HG02642 (cell line): ENCODE measurements around the gene PCAT6.

ENCODE experiments used
- ATAC-seq: cut with Tn5 transposase; IDR thresholded peaks from one replicate; pipeline ENCODE4 v1.9.1; 2021; ENCODE audit warnings: mild to moderate bottlenecking; ENCODE audit not compliant: unreplicated experiment, poor library complexity

PCAT6 gene

GRCh38 chr1:202844259-202844658, 33.5 kb downstream of the PCAT6 start:
- no peak for ATAC-seq

DNA sequence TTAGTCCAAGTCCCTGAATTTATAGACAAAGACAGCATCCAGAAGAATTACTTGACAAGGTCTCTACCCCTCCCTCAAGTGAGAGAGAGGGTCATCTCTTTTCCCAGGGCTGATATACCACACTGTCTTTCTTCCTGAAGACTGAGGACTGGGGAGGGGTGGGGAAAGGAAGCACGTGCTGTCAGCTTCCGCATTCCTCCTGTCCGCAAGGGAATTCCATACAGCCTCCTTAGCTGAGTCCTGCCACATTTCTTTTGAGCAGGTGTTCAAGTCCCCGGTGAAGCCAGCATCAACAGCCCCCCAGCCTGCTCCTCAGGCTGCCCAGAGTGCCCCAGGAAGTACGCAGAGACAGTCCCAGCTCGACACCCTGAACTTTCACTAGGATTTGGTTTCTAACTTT, 34.2 kb downstream of the PCAT6 start:
- no peak for ATAC-seq

DNA sequence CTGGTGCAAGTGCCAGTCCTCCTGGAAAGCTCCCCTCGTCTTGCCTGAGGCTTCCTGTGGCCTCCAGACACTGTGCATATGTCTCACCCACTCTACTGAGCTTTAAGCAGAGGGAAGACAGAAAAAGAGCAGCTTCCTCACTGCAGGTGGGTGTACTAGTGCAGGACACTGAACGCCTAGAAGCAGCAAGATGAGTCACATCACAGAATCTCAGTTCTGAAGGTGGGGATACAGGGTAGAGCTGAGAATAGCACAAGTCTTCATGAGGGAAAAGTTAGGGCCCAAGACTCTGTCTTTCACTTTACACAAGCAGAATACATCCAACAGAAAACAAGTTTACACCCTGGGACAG, 37.4 kb downstream of the PCAT6 start:
- ATAC-seq, result peak; percentile 71

DNA sequence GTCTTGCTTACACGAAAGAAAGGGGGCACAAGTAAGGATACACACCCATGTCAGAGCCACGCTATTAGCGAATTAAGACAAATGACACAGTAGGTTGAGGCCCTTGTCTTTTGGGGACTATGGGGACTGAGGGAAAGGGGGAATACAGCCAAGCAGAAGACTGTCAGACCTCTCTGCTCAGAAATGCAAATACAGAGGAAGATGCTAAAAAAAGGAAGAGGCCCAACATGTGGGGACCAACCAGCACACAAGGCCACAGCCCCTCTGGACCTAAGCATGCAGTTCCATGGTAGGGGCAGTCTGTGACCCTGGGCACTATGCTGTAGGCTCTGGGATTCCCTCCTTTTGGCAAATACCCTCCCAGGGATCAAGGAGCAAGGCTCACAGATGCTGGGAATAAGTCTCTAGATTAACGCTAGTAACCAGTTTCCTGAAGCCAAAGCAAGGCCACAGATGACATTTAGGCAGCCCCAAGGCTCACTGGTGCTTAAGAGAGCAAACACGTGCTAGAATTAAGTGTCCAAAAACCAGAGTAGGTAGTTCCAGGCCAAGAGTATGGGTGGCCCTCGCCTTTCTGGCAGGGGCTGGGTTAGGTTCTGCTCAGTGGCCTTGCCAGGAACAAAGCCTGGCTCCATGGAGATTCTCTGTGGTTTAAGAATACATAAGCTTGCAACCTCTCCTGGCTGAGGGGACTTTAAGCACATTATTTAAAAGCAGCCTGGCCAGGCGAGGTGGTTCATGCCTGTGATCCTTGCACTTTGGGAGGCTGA, 40.0 kb downstream of the PCAT6 start:
- no peak for ATAC-seq

- ATAC-seq, result no peak
These were observed 41.6 kb downstream of the PCAT6 start for GRCh38 chr1:202852163-202852904.

DNA sequence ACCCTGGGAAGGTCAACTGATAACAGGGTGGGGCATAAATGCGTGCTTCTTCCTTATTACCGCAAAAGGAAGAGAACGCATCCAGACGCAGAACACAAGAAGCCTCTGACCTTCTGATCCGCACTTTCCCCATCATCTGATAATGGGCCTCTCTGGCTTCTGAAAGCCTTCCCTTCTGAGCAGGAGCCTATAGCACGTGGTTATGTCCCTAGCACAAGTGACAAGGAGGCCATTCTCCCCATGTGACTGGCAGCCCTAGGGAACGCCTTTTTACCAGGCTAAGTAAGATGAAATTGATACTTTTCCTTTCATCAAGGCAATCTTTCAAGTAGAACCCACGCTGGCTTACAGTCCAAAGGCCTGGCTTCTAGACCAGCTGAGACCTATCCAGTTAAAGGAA, 44.0 kb downstream of the PCAT6 start:
- ATAC-seq, result no peak

GRCh38 chr1:202856014-202856413, 45.3 kb downstream of the PCAT6 start:
- no peak for ATAC-seq

DNA sequence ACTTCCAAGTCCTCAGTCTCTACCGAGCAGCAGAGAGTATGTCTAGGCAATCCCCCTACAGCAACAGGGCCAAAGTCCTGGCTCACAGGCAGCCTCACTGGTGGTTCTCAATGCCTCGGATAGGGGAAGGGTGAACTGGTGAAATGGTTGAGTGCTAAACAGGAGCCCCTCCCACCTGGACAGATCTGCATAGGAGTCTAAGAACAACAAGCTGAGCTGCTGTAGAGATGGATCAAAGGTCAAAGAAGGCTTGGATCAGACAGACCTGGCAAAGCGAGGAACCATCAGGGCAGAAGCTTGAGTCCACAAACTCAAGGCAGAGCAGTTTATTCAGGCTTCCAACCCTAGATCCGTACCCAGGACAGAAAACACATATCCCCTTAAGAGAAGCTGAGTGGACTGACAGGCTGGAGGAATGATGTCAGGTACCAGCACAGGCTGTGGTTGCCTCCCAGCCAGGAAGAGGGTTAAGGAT, 46.4 kb downstream of the PCAT6 start:
- no peak for ATAC-seq

DNA sequence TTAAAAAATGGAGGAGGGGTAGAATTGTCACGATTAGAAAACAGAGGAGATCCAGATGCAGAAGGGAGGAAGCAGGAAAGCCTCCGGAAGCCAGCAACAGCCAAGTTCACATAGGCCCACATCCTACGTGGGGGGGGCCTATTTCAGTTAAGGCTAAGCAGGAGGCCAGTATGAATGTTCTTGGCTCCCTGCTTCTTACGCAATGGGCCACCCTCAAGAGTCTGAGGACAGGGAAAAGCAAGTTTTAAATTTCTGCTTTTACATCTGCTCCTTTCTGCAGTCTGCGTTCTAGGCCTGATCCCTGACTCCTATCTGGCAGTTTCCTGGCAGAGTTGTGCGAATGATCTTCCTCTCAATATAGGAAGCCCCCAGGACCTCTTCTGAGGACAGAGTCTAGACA, 47.6 kb downstream of the PCAT6 start:
- no peak for ATAC-seq

DNA sequence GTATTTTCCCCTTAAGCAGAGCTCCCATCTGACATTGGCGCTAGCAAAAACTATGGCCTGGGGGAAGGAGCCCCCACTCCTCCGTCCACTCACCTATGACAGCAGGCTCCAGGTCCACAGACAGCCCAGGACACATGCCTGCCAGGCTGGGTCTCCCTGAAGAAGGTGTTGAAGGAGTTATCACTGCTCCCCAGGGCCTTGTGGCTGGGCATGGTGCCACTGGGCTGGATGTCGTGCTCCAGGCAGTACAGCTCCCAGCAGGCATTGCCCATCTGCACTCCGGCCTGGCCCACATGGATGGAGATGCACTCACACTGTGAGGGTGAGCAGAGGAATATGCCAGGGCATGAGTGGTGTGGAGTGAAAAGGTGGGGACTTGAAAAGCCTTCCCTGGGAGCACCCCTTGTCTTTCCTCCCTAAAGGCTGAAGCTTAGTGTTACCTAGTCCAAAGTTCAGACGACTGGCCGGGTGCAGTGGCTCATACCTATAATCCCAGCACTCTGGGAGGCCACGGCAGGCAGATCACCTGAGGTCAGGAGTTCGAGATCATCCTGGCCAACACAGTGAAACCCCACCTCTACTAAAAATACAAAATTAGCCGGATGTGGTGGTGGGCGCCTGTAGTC, 48.1 kb downstream of the PCAT6 start:
- no peak for ATAC-seq

DNA sequence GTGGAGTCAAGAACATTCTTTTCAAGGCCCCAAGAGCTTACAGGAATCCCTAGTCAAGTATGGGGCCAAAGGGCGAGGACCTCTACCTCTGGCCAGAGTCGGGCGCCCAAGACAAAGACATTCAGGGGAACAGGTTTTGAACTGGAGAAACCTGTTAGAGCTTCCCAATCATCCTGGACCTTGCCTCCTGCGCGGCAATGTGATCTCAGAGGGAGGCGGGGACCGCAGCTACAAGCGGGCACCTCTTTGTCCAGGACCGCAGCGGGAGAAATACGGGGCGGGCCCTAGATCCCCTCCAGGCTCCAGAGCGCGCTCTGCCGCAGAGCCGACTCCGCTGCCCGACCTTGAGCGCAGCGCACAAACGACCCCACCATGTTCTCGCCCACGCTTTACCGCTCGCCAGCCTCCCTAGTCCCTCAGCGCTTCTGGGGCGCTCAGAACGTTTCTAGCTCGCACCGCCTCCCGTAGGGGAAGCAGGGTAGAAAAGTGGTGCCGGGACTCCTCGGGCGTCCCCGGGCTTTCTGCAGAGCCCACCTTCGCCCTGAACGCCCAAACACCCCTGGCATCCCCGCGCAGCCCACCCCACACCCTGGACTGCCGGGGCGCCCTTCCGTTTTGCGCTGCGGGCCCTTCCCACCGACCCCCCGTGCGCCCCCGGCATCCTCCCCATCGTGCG, 50.1 kb downstream of the PCAT6 start:
- peak; percentile 30 for ATAC-seq
